GM21619 (cell line): Measurements from ENCODE around the gene PCF11.
A peak's percentile ranks its signal among the peaks of the same experiment; 100 is the strongest.
"Not testable (repeated sequence)": the region's sequence is repeated elsewhere in the genome, so short reads cannot be mapped to it uniquely, and the experiment has no call there.

Source experiments
- ATAC-seq: cut with Tn5 transposase; IDR thresholded peaks from one replicate; pipeline ENCODE4 v1.9.1; 2021; ENCODE audit not compliant: unreplicated experiment

The PCF11 gene

DNA sequence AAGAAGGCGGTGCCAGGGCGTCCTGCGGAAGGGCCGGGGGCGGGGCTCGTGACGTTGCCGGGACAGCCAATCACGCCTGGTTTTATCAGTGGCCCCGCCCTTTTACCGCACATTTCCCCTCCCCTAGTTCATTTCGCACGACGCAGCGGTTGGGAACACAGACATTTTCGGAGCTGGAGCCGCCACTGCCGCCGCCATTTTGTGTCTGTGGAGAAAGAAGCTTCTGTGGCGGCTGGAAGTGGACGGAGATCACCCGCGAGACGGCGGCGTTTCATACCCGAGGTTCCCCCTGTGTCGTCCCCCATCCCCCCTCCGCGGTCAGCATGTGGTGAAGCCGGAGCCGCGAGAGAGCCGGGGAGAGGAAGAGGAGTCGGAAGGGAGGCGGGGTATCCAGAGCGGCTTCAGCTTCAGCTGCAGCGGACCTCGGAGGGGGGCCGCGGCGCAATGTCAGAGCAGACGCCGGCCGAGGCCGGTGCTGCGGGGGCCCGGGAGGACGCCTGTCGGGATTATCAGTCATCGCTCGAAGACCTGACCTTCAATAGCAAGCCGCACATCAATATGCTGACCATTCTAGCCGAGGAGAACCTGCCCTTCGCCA is at the start of gene PCF11:
Gene PCF11, plus strand, starts transcription at position 136 of the 598 bp plus-strand sequence. Its CDS starts 309 bp downstream, at position 445.
- ATAC-seq, result peak; percentile 2

- ATAC-seq, result no peak
These were observed 44.0 kb upstream of the PCF11 start for GRCh38 chr11:83112886-83113285.

DNA sequence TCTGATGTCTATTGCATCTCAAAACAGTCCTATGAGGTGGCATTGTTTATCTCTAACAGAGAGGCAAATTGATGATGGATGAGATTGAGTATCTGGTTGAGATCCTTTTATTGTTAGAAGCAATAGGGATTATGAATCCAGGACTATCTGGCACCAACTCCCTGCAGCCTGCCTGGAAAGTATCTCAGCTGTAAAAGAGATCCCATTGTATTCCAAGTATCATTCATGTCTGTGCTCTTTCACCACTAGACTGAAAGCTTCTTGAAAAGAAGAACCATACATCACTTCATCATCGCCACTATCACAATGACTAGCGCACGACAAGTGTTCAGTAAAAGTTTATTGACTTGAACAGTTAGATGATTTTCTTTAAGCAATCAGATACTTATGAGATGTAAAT is 41.9 kb upstream of the PCF11 start:
- no peak for ATAC-seq

GRCh38 chr11:83115551-83115950 is 41.4 kb upstream of the PCF11 start:
- no peak for ATAC-seq

GRCh38 chr11:83116015-83116641 is 40.8 kb upstream of the PCF11 start:
- no peak for ATAC-seq

GRCh38 chr11:83118814-83119213 is 38.1 kb upstream of the PCF11 start:
- ATAC-seq, result no peak

- no peak for ATAC-seq
These were observed 37.7 kb upstream of the PCF11 start for GRCh38 chr11:83119216-83119615.

DNA sequence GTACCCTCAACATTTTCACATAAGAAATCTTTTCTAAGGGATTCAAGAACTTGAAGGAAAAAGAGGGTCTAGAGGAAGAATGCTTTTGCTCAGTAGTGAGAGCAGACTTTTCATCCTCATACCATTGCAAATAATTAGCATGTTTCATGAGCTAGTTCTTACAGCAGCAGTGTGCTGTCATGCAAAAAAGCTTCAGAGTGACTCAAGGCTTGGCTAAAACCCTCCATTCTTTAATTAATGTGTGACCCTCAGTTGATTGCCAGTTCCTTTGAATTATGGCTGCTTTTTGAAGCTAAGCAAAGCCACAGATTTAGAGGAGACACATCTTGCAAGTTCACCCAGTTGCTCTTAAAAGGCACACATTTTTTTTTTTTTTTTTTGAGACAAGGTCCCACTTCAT is 36.6 kb upstream of the PCF11 start:
- ATAC-seq, result no peak

- no peak for ATAC-seq
These were observed 34.9 kb upstream of the PCF11 start for GRCh38 chr11:83122050-83122449.

GRCh38 chr11:83122766-83123165 is 34.2 kb upstream of the PCF11 start:
- no peak for ATAC-seq

DNA sequence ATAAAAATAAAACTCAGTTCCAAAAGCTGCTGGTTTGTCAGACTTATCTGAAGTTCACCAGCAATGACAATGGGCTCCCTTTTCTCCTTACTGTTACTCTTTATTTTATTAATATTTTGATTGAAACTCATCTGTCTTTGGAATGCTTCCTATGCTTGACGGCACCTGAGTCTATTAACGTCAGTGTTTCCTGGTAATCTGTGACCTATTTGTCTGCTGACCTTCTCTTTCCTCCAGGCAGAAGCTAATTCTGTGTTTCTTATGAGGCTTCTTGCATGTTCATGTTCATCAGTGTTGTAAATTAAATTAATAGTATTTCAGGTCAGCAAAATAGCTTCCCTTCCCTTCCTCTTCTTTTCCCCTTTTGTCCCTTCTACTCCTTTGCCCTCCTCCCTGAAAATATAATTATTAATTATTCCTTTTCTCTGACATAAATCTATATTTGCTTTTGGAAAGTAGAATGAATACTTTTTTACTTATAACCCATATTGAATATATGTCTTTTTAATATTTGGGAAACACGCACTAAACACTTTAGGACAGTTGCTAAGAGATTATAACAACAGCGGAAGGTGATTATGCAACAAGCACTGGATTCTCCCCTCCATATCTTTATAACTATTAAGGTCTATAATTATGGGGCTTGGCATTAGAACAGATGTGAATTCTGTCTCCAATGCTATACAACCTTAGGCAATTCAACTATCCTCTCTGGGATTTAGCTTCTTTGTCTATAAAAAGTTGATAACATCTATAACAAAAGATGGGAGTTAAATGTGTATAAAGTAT is 32.1 kb upstream of the PCF11 start:
- ATAC-seq, result no peak

DNA sequence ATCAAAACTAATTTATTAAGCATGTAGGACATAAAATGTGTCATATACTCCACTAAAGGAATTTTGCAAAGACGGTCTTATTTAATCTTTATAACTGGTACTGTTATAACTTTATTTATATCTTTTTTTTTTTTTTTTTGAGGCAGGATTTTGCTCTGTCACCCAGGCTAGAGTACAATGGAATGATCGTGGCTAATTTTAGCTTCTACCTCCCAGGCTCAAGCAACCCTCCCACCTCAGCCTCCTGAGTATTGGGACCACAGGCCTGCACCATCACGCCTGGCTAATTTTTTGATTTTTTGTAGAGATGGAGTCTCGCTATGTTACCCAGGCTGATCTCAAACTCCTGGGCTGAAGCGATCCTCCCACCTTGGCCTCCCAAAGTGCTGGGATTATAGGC is 31.4 kb upstream of the PCF11 start:
- ATAC-seq, result no peak

- no peak for ATAC-seq
These were observed 29.7 kb upstream of the PCF11 start for GRCh38 chr11:83127310-83127637.

DNA sequence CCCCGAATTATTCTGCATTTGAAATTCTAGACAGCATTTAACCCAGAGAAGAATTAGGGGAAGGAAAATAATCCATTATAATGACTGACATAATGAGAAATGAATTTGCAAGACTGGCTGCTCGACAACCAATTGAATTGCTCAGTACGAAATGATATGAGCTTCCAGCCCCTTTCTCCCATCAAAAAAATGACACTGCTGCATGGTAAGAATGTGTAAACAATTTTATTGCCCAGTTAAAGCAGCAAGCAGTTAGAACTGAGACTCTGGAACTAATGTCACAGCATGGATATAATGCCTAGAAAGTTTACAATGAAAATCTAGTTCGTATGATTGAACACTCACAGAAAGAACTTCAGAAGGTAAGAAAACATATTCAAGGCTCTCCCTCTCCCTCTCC is 24.7 kb upstream of the PCF11 start:
- no peak for ATAC-seq

- not testable (repeated sequence) for ATAC-seq
These were observed 23.7 kb upstream of the PCF11 start for GRCh38 chr11:83133266-83133665.

DNA sequence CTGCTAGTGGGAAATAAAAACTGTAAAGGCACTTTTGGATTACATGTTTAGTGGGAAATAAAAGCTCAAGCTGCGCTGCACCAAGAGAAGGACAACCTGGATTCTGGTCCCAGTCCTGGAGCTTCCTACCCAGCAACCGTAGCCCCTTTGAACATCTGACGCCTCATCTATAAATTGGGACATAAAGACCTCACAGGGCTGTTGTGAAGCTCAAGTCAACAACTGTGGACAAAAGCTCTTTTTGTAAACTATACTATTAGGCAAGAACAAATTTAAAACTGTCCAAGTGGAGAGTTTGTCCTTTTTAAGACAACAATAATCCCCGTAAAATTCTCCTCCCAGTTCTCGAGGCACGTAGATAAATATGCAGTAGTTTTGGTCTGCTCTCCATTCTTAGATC is 17.6 kb upstream of the PCF11 start:
- ATAC-seq, result no peak

DNA sequence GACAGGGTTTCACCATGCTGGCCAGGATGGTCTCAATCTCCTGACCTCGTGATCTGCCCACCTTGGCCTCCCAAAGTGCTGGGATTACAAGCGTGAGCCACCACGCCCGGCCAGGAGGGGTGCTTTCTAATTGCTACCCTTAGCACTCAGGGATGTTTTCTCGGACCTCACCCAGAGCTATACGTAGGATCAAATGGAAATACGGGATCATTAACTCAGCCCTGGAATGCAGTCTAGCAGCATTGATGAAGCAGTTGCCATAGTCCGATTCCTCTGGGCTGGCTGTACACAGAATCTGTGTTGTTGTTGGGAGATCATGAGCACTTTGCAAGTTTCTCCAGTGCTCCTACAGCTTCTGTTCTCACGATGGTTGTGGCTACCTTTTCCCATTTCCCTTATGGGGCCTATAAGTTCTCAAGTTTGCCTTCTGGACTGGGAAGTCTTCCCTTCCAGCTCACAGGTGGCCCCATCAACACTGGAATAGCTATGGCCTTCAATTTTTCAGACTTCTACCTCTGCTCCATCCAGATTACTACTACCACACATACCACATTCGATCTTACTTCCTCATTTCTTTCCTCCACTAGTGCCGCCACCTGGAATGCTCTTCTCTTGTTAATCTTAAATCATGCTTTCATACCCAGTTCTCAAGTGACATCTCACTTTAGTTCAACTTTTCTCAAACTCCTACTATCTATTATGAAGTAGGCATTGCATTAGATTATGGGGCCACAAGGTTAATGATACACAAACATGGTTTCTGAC is 16.1 kb upstream of the PCF11 start:
- ATAC-seq, result peak; percentile 96

DNA sequence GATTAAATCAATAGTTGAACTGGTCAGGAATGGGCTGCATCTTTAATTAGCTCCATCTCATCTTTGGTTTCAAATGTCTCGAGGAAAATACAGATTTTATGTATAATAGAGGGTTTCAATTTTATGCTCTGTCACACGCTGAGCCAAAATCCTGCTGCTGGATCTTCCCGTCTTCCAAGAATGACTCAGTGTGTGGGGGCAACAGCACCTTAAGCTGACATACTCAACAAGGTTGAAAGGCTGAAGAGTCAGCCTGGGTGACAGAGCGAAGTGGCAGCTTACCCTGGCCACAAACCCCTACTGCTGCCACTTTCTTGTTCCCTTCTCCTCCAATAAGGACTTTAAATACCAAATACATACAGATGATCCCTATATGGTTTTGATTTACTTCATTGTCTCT is 9.0 kb upstream of the PCF11 start:
- ATAC-seq, result no peak

GRCh38 chr11:83150450-83150849 is 6.5 kb upstream of the PCF11 start:
- ATAC-seq, result no peak

GRCh38 chr11:83151274-83151977 is 5.5 kb upstream of the PCF11 start:
- no peak for ATAC-seq

DNA sequence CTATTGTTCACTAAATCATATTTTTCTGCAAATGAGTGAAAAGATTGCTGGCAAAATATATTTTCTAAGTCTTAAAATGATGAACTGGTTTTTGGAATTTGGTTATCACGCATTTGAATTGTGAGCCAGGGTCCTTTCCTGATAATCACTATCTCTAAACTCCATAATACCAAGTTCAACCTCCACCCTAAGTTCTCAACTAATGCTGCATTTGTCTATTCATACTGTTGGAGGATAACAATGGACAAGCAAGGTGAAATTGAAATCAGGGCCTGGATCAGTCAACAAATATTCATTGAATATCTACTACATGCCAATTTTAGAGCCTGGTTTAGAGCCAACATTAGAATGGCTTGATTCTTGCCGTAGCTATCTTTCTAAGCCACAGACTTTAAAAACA is 4.7 kb upstream of the PCF11 start:
- ATAC-seq, result no peak
